Chondrocyte (in vitro differentiated cells): ENCODE data around the gene SLC35B4. TPM values are rescaled to one million over a fixed set of nuclear protein-coding genes. Genes with fewer than 3 reads are reported as not detected.
"Not testable (repeated sequence)": the region's sequence is repeated elsewhere in the genome, so short reads cannot be mapped to it uniquely, and the experiment has no call there.

Source experiments
- DNase-seq: peaks from one replicate; pipeline ENCODE4 v3.0.0; 2021; ENCODE audit warnings: mixed read lengths, low spot score
- H3K27ac Mint-ChIP-seq: one replicate; pipeline ENCODE4 v1.8.0; 2021; ENCODE audit warnings: mild to moderate bottlenecking, moderate library complexity, mixed read lengths; ENCODE audit not compliant: unreplicated experiment
- H3K27me3 Mint-ChIP-seq: 2 replicates; pipeline ENCODE4 v1.8.0; 2021; ENCODE audit warnings: low read depth, mixed read lengths
- H3K36me3 Mint-ChIP-seq: 2 replicates; pipeline ENCODE4 v1.8.0; 2021; ENCODE audit warnings: low read depth, mixed read lengths
- H3K4me1 Mint-ChIP-seq: 2 replicates; pipeline ENCODE4 v1.8.0; 2021; ENCODE audit warnings: low read depth, mild to moderate bottlenecking, mixed read lengths
- H3K4me3 Mint-ChIP-seq: one replicate; pipeline ENCODE4 v1.8.0; 2021; ENCODE audit warnings: mild to moderate bottlenecking, moderate library complexity, mixed read lengths; ENCODE audit not compliant: unreplicated experiment
- H3K9me3 Mint-ChIP-seq: 2 replicates; pipeline ENCODE4 v1.8.0; 2021; ENCODE audit warnings: low read depth, mixed read lengths
- total RNA-seq: library from RNA; stranded (reverse); gene quantifications from 3 replicates; pipeline ENCODE4 v1.2.1, GENCODE V29; 2021
- TF ChIP-seq, protein P1 (sequence below): fragments of 200-600 bp; sonication (generic); IDR thresholded peaks from 2 replicates; pipeline ENCODE4 v1.5.0; 2021; ENCODE audit warnings: antibody characterized with exemption, mild to moderate bottlenecking, moderate library complexity

Gene SLC35B4
- total RNA-seq, 1 donor from 2014 or later: 25.1 TPM

DNA sequence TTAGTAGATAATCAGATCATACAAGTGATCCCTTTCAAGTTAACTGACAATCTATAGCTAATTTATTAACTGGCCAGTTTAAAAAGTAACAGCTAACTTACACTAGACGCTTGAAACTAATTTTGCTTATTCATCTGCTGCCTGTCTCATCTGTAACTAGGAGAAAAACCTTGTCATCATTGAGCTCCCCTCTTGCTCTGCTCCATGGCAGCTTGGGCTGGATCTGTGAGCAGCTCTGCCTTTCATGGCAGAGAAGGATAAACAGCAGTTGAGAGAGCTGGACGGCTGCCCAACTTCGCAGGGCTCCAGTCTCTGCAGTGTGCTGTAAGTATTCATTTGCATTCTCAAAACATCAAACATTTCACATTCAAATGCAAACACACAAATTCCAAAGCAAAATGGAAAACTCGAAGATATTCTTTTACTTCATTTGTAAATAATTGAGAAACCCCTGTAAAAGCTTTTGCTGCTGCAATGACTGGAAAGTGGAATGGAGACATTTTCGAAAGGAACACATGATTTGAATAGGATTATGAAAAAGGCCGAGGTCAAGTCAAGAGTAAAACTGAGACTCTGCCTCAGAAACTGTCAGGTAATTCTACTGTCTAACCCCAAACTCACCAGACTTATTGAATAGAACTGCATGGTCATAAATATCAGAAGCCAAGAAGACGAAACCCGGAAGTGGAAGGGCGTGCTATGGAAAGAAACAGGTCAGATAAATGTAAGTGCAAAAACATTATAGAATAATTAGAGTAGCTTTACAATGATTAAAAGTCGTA lies 17.6 kb downstream of the SLC35B4 start:
- no peaks in the 10 kb centered on the region for H3K27me3 Mint-ChIP-seq

DNA sequence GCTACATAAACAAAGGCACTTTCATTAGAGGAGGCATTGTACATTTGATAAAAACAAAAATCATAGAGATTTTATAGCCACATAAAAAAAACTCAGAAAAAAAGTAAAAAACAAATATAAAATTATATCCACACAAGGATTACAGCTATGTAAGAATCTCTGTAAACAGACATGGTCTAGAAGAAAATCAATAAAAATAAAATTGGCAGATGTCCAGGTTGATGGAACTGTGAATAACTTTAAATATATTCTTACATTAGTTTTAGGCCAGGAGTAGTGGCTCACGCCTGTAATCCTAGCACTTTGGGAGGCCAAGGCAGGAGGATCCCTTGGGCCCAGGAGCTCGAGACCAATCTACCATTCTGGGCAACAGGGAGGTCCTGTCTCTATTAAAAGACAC lies 19.2 kb downstream of the SLC35B4 start:
- TF ChIP-seq, protein P1, sequence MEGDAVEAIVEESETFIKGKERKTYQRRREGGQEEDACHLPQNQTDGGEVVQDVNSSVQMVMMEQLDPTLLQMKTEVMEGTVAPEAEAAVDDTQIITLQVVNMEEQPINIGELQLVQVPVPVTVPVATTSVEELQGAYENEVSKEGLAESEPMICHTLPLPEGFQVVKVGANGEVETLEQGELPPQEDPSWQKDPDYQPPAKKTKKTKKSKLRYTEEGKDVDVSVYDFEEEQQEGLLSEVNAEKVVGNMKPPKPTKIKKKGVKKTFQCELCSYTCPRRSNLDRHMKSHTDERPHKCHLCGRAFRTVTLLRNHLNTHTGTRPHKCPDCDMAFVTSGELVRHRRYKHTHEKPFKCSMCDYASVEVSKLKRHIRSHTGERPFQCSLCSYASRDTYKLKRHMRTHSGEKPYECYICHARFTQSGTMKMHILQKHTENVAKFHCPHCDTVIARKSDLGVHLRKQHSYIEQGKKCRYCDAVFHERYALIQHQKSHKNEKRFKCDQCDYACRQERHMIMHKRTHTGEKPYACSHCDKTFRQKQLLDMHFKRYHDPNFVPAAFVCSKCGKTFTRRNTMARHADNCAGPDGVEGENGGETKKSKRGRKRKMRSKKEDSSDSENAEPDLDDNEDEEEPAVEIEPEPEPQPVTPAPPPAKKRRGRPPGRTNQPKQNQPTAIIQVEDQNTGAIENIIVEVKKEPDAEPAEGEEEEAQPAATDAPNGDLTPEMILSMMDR: no peak
- Mint-ChIP-seq H3K27ac (no peak overlapping the region), H3K4me3 (no peak overlapping the region), H3K4me1 (peaks cover 6% of the 10 kb centered on the region), H3K36me3 (peaks cover 40% of the 10 kb centered on the region), H3K27me3 (no peaks in the 10 kb centered on the region), H3K9me3 (peaks cover 2% of the 10 kb centered on the region)
- no peak for DNase-seq

More for the DNA sequence above, 17.6 kb downstream of the SLC35B4 start:
- TF ChIP-seq, protein P1: no peak
- Mint-ChIP-seq H3K36me3 (peaks cover 36% of the 10 kb centered on the region), H3K4me3 (no peak overlapping the region), H3K27ac (no peak overlapping the region), H3K4me1 (peaks cover 6% of the 10 kb centered on the region), H3K9me3 (peaks cover 2% of the 10 kb centered on the region)
- no peak for DNase-seq

DNA sequence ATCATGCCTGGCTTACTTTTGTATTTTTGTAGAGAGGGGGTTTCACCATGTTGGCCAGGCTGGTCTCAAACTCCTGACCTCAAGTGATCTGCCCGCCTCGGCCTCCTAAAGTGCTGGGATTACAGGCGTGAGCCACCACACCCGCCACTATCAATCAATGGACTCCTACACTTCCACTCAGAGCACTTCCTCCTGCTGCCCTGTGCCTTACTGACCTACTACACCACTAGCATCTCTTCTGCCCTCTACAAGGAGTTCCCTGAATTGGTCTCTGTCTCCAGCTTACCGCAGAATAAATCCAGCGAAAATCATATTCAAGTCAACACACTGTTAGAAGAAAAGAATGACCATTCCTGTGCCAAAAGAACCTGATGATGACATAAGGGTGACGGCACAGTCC lies 20.7 kb downstream of the SLC35B4 start:
- H3K36me3 Mint-ChIP-seq: peaks cover 36% of the 10 kb centered on the region
- not testable (repeated sequence) for H3K4me3 Mint-ChIP-seq, H3K4me1 Mint-ChIP-seq, H3K27me3 Mint-ChIP-seq, DNase-seq, H3K27ac Mint-ChIP-seq, H3K9me3 Mint-ChIP-seq

DNA sequence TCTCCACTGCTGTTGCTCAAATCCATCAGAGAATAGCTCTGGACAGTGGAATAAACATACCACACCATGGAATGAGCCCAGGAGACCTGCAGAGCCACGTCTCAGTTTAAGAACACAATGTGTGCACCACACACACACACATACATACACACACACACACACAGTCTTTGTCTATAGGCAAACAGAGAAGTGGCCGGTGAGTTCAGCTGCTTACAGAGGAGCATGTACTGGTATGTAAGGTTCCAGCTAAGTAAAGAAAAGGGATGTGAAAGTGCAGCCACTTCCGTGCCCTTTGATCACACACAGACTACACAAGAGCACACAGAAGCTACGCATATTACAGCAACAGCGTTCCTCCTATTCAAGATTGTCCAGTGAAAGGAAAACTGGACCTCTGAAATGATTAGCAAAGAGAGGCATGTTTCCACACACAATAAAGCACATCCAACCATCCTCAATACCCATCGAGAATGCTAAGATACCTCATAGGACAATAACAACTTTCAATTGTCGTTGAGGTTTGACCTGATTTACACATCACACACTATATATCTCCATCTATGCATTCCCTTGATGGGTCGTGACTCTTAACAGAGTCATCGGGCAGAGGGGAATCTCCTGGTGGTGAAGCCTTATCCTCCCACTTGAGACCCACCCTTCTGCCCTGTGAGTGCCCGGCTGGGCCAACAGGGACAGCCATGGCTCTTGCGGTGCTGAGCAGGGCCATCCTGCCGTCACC lies 23.6 kb downstream of the SLC35B4 start:
- H3K27ac Mint-ChIP-seq: no peak overlapping the region
- H3K4me3 Mint-ChIP-seq: no peak overlapping the region
- peaks cover 26% of the 10 kb centered on the region for H3K36me3 Mint-ChIP-seq
- H3K9me3 Mint-ChIP-seq: peaks cover 2% of the 10 kb centered on the region
- DNase-seq: no peak
- H3K27me3 Mint-ChIP-seq: no peaks in the 10 kb centered on the region
- H3K4me1 Mint-ChIP-seq: peaks cover 11% of the 10 kb centered on the region
- TF ChIP-seq, protein P1: no peak

DNA sequence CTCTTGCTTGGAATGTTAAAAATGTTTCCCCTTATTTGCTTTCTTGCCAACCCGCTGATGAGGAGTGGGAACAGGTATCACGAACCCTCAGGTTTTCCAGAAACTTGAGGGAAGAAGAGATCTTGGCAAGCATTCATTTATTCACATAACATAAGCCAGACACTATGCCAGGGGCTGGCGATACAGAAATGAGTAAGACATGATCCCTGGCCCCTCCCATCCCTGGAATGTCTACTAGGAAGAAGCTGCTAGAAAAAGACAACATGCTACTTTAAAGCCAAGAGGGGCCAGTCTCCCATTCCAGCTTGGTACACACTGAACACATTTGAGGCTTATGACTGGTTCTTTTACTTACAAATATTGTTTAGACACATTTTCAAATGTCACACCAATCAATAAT lies 26.4 kb downstream of the SLC35B4 start:
- TF ChIP-seq, protein P1: no peak
- H3K4me1 Mint-ChIP-seq: peaks cover 11% of the 10 kb centered on the region
- peaks cover 16% of the 10 kb centered on the region for H3K36me3 Mint-ChIP-seq
- DNase-seq: no peak
- H3K27me3 Mint-ChIP-seq: peaks cover 9% of the 10 kb centered on the region
- H3K27ac Mint-ChIP-seq: no peak overlapping the region
- no peaks in the 10 kb centered on the region for H3K9me3 Mint-ChIP-seq
- no peak overlapping the region for H3K4me3 Mint-ChIP-seq
